K562 (cell line): ENCODE measurements around the gene MAST4. TPM values are rescaled to one million over a fixed set of nuclear protein-coding genes. Genes with fewer than 3 reads are reported as not detected.

ENCODE experiments used
- ATAC-seq: fragments of 200-7000 bp; cut with Tn5 transposase; 3 replicates; pipeline ENCODE4 v1.9.1; 2020; ENCODE audit warnings: moderate library complexity
- BruUV-seq: library from RNA; stranded (reverse); fragments of 400-500 nt; replicated peaks from 2 replicates; lab custom pipeline; 2021; lab: Mats Ljungman, UMichigan
- CTCF ChIA-PET: fragments of 300-600 bp; formaldehyde crosslinking; extraction: SDS; loops from one replicate; lab custom pipeline; 2021; ENCODE audit warnings: low intra/inter-chr PET ratio; lab: Yijun Ruan, JAX
- POLR2A ChIA-PET: fragments of 300-600, 350-650 bp; sonication (Branson Sonifier 250); formaldehyde crosslinking; extraction: SDS; loops from one replicate; lab custom pipeline; 2021; ENCODE audit warnings: antibody characterized with exemption, inconsistent platforms; lab: Yijun Ruan, JAX
- DNase-seq, 4 experiments: peaks; one replicate each; pipeline versions ENCODE4 v3.0.0 to v3.0.0-alpha.2; 2011 to 2018; ENCODE audit warnings: low spot score in 3 of 4, mixed read lengths in 3 of 4; ENCODE audit errors: extremely low read depth in 1 of 4
- FAIRE-seq: peaks from 2 replicates; lab custom pipeline; 2011; peaks lifted over from hg19 to GRCh38; lab: Jason Lieb, UNC
- H2AFZ ChIP-seq: 2 replicates; pipeline ENCODE4 v1.6.0; 2011; ENCODE audit warnings: low read depth, low read length, control low read depth, inconsistent platforms
- H3K27ac ChIP-seq: fragments of 200-600 bp; 3 replicates; pipeline ENCODE4 v1.8.0; 2011; ENCODE audit warnings: low read depth, mild to moderate bottlenecking, control low read depth, inconsistent platforms, low read length, moderate library complexity, mixed read lengths; ENCODE audit errors: extremely low read depth
- H3K27me3 ChIP-seq, 2 experiments: fragments of 300-600 bp in 1 of 2; 2 replicates in 1 of 2; 3 replicates in 1 of 2; pipeline versions ENCODE4 v1.6.0 to v1.8.0; 2011; ENCODE audit warnings: inconsistent platforms in 2 of 2, low read length in 2 of 2, mild to moderate bottlenecking in 1 of 2, mixed read lengths in 1 of 2, moderate library complexity in 1 of 2; ENCODE audit not compliant: control insufficient read depth in 2 of 2, insufficient read depth in 2 of 2
- H3K36me3 ChIP-seq: fragments of 300-600 bp; 3 replicates; pipeline ENCODE4 v1.8.0; 2011; ENCODE audit warnings: mild to moderate bottlenecking, low read length, inconsistent platforms; ENCODE audit not compliant: control insufficient read depth, insufficient read depth
- H3K4me1 ChIP-seq, 2 experiments: fragments of 200-600 bp in 1 of 2; replicated peaks in 1 of 2; 2 replicates in 1 of 2; 3 replicates in 1 of 2; pipeline versions ENCODE4 v1.5.1 to v1.8.0; 2011; ENCODE audit warnings: inconsistent platforms in 2 of 2, low read length in 2 of 2, mild to moderate bottlenecking in 1 of 2, mixed read lengths in 1 of 2, moderate library complexity in 1 of 2; ENCODE audit not compliant: control insufficient read depth in 2 of 2, insufficient read depth in 2 of 2
- H3K4me2 ChIP-seq: 2 replicates; pipeline ENCODE4 v1.6.1; 2011; ENCODE audit warnings: low read length, control low read depth, inconsistent platforms, mixed read lengths; ENCODE audit not compliant: insufficient read depth
- H3K4me3 ChIP-seq: fragments of 200-600 bp; sonication (generic), shearing (Covaris generic); 2 replicates; pipeline ENCODE4 v1.5.1; 2016; ENCODE audit warnings: control low read depth, inconsistent platforms
- H3K79me2 ChIP-seq: fragments of 200-600 bp; 3 replicates; pipeline ENCODE4 v1.8.0; 2011; ENCODE audit warnings: low read length, inconsistent platforms; ENCODE audit not compliant: control insufficient read depth, insufficient read depth
- H3K9ac ChIP-seq, 2 experiments: 2 replicates each; pipeline versions ENCODE4 v1.6.0 to v1.6.1; 2011; ENCODE audit warnings: low read depth in 2 of 2, low read length in 2 of 2, control low read depth in 1 of 2, inconsistent platforms in 1 of 2, mild to moderate bottlenecking in 1 of 2, mixed read lengths in 1 of 2; ENCODE audit not compliant: insufficient read depth in 1 of 2
- H3K9me1 ChIP-seq: one replicate; pipeline ENCODE4 v1.6.0; 2011; ENCODE audit warnings: inconsistent platforms, mild to moderate bottlenecking, low read length, moderate library complexity; ENCODE audit not compliant: control insufficient read depth, insufficient read depth
- H3K9me3 ChIP-seq: replicated peaks from 2 replicates; pipeline ENCODE4 v1.5.1; 2011; ENCODE audit warnings: low read depth, low read length, inconsistent platforms; ENCODE audit not compliant: control insufficient read depth, insufficient read depth
- H4K20me1 ChIP-seq: replicated peaks from 2 replicates; pipeline ENCODE4 v1.6.1; 2011; ENCODE audit warnings: low read length, inconsistent platforms, mixed read lengths; ENCODE audit not compliant: control insufficient read depth, insufficient read depth
- CHD1 ChIP-seq: fragments of 200-600 bp; sonication (generic); IDR thresholded peaks from one replicate; pipeline ENCODE4 v1.6.1; 2012; ENCODE audit warnings: mild to moderate bottlenecking, moderate library complexity, low read length, inconsistent platforms
- FOXM1 ChIP-seq, 2 experiments: fragments of 450-650 bp in 1 of 2; sonication (generic) in 1 of 2; formaldehyde crosslinking in 1 of 2; IDR thresholded peaks; 2 replicates each; pipeline versions ENCODE4 v1.6.1 to v1.9.0; 2017 to 2022; ENCODE audit warnings: low read depth in 2 of 2, mild to moderate bottlenecking in 2 of 2, missing genetic modification reagents in 1 of 2, moderate library complexity in 1 of 2
- MLX ChIP-seq, 2 experiments: fragments of 450-650 bp in 1 of 2; sonication (generic) in 1 of 2; formaldehyde crosslinking; conservative IDR thresholded peaks; 2 replicates each; pipeline versions ENCODE4 v1.4.0 to v1.8.1; 2020 to 2022; ENCODE audit warnings: mild to moderate bottlenecking in 1 of 2, missing genetic modification reagents in 1 of 2
- SAFB2 ChIP-seq: fragments of 200-400 bp; formaldehyde crosslinking; IDR thresholded peaks from 2 replicates; pipeline ENCODE4 v1.6.1; 2018; ENCODE audit warnings: borderline replicate concordance, low read length, low read depth, moderate library complexity; ENCODE audit not compliant: severe bottlenecking
- SETDB1 ChIP-seq: IDR thresholded peaks from one replicate; pipeline ENCODE4 v1.6.1; 2012; ENCODE audit warnings: low read length, control low read depth, inconsistent platforms
- SRSF9 ChIP-seq: fragments of 200-400 bp; formaldehyde crosslinking; IDR thresholded peaks from 2 replicates; pipeline ENCODE4 v1.6.1; 2017; ENCODE audit warnings: low read depth, low read length, borderline replicate concordance
- ZBTB11 ChIP-seq, 3 experiments: fragments of 200-800 bp in 1 of 3; fragments of 250-450 bp in 1 of 3; fragments of 450-650 bp in 1 of 3; sonication (Bioruptor Pico) in 1 of 3; sonication (Bioruptor generic) in 1 of 3; formaldehyde crosslinking in 1 of 3; IDR thresholded peaks; 2 replicates each; pipeline versions ENCODE4 v1.6.1 to v1.8.0; 2016 to 2022; ENCODE audit warnings: mild to moderate bottlenecking in 2 of 3, missing genetic modification characterization in 2 of 3, missing compliant biosample characterization in 1 of 3, moderate library complexity in 1 of 3
- WGBS: fragments of 100-300 bp; shearing (Covaris generic); methylation state at CpG from one replicate; pipeline ENCODE4 v1.1.6; 2016; ENCODE audit warnings: low coverage, mixed read lengths; ENCODE audit not compliant: insufficient coverage; ENCODE audit errors: missing lambda C conversion rate; 5-methylcytosine and 5-hydroxymethylcytosine counted together
- in situ Hi-C: fragments of 300-500 bp; cut with MboI; formaldehyde crosslinking; loops from 4 replicates; pipeline ENCODE4 v1.15.0; 2018; ENCODE audit warnings: inconsistent platforms, mixed read lengths
- intact Hi-C: fragments of 100-400 bp; cut with micrococcal nuclease; formaldehyde crosslinking; loops from 2 replicates; pipeline ENCODE4 v1.14.2; 2022
- polyA plus RNA-seq, 8 experiments: library from polyadenylated mRNA; depleted of rRNA in 4 of 8; stranded (reverse) in 5 of 8; unstranded in 3 of 8; fragments of >200 nt; fragmentation: Nextera tagmentation in 2 of 8; fragmentation: Illumina TruSeq in 1 of 8; extraction: Ambion mirVana in 2 of 8; extraction: Trizol in 1 of 8; gene quantifications; 2 replicates each; pipeline versions ENCODE4 v1.2.1 to v1.2.3, GENCODE V29; 2011 to 2014; ENCODE audit warnings: inconsistent platforms in 1 of 8, missing spikeins in 1 of 8
- total RNA-seq, 7 experiments: library from RNA; depleted of rRNA in 6 of 7; stranded (reverse); fragments of >200 nt in 6 of 7; fragmentation: Illumina TruSeq in 2 of 7; extraction: Trizol in 2 of 7; gene quantifications; 2 replicates each; pipeline versions ENCODE4 v1.2.1 to v1.2.3, GENCODE V29; 2011 to 2021; ENCODE audit warnings: low replicate concordance in 1 of 7

MAST4 gene
- total and polyA plus RNA-seq, 9 of the 15 experiments (the other 6 are each of a cell fraction or from before 2014, with no cell fraction given), result 0.88 to 10.1 (median 5.2) TPM

GRCh38 chr5:67193439-67193807 is 597.2 kb downstream of the MAST4 start:
- Histone ChIP-seq H3K36me3 (no peaks in the 10 kb centered on the region), H3K4me2 (no peak overlapping the region), H3K9ac (no peak overlapping the region), H3K27ac (no peak overlapping the region), H3K4me1 (no peaks in the 10 kb centered on the region), H3K4me3 (no peak overlapping the region), H3K27me3 (peaks cover 6 to 18% of the 10 kb centered on the region in 2 experiments; a peak in 3 of 5 replicates), H4K20me1 (no peaks in the 10 kb centered on the region; the same call in 1 of the 2 replicates), H3K9me1 (no peaks in the 10 kb centered on the region), H3K79me2 (no peaks in the 10 kb centered on the region), H3K9me3 (no peaks in the 10 kb centered on the region), H2AFZ (no peak overlapping the region)
- intact Hi-C loops, result no loop called here
- in situ Hi-C loops, result no loop called here
- ChIA-PET POLR2A (no interaction called here), CTCF (no interaction called here)
- TF ChIP-seq SETDB1, result no peak
- TF ChIP-seq SRSF9, result no peak
- TF ChIP-seq CHD1, result no peak
- DNase-seq (no peak), ATAC-seq (no peak), FAIRE-seq (no peak)
- 7% methylated on average over 2 of the region's 2 CpGs for WGBS
- no TSS peak for BruUV-seq

- Histone ChIP-seq H3K4me1 (no peaks in the 10 kb centered on the region), H3K9me1 (no peaks in the 10 kb centered on the region), H3K27me3 (peaks cover 4 to 18% of the 10 kb centered on the region in 2 experiments; a peak in 3 of 5 replicates), H4K20me1 (no peaks in the 10 kb centered on the region; the same call in 1 of the 2 replicates), H3K4me2 (no peak overlapping the region), H3K27ac (no peak overlapping the region), H3K4me3 (no peak overlapping the region), H2AFZ (no peak overlapping the region), H3K79me2 (no peaks in the 10 kb centered on the region), H3K36me3 (no peaks in the 10 kb centered on the region), H3K9ac (no peak overlapping the region), H3K9me3 (no peaks in the 10 kb centered on the region)
- FAIRE-seq (no peak), DNase-seq (no peak), ATAC-seq (no peak)
- POLR2A ChIA-PET, result no interaction called here
- intact Hi-C loops (no loop called here), in situ Hi-C loops (no loop called here)
- WGBS, result 9% methylated on average over 3 of the region's 3 CpGs
- CTCF ChIA-PET, result no interaction called here
- no TSS peak for BruUV-seq
- TF ChIP-seq SAFB2 (no peak), MLX (CRISPR knock-in tag; conservative IDR thresholded peaks at IDR 0.05) (no peak), FOXM1 (IDR thresholded peaks at IDR 0.05; ENCODE audit: low read depth) (no peak), FOXM1 (CRISPR knock-in tag; IDR thresholded peaks at IDR 0.05; ENCODE audit: low read depth) (no peak), ZBTB11 (CRISPR knock-in tag; IDR thresholded peaks at IDR 0.05) (no peak)
Measured at GRCh38 chr5:67194166-67194565, 598.0 kb downstream of the MAST4 start.
